Lung (tissue), 12 donors: Measurements from ENCODE around the gene OSR1. TPM values are rescaled to one million over a fixed set of nuclear protein-coding genes. Genes with fewer than 3 reads are reported as not detected.

Experiments
- ATAC-seq: fragments of 200-7000 bp; cut with Tn5 transposase; one replicate; pipeline ENCODE4 v1.9.1; 2020; ENCODE audit warnings: moderate number of reproducible peaks; ENCODE audit not compliant: insufficient read depth, low FRiP score
- DNase-seq, 3 donors: peaks; one replicate each; pipeline ENCODE4 v3.0.0-alpha.2; 2013 to 2017
- H3K27ac ChIP-seq, 2 donors: one replicate each; pipeline ENCODE4 v1.5.1; 2013; ENCODE audit warnings: mild to moderate bottlenecking in 2 of 2, moderate library complexity in 2 of 2, control low read depth in 1 of 2, inconsistent platforms in 1 of 2, low read depth in 1 of 2, low read length in 1 of 2
- H3K27me3 ChIP-seq, 3 donors: one replicate each; pipeline ENCODE4 v1.5.1; 2013; ENCODE audit warnings: low read length in 2 of 3; ENCODE audit not compliant: control insufficient read depth in 3 of 3, insufficient read depth in 3 of 3
- H3K36me3 ChIP-seq, 4 donors: one replicate each; pipeline ENCODE4 v1.5.1; 2013; ENCODE audit warnings: low read length in 4 of 4, mild to moderate bottlenecking in 1 of 4, moderate library complexity in 1 of 4; ENCODE audit not compliant: control insufficient read depth in 4 of 4, insufficient read depth in 4 of 4
- H3K4me1 ChIP-seq, 5 donors: one replicate each; pipeline ENCODE4 v1.5.1; 2013; ENCODE audit warnings: low read length in 5 of 5, mild to moderate bottlenecking in 2 of 5, moderate library complexity in 1 of 5; ENCODE audit not compliant: control insufficient read depth in 5 of 5, insufficient read depth in 5 of 5
- H3K4me3 ChIP-seq: one replicate; pipeline ENCODE4 v1.5.1; 2013; ENCODE audit warnings: mild to moderate bottlenecking, control low read depth, moderate library complexity
- H3K9ac ChIP-seq, 2 donors: one replicate each; pipeline ENCODE4 v1.5.1; 2013; ENCODE audit warnings: low read length in 2 of 2, control low read depth in 1 of 2; ENCODE audit not compliant: insufficient read depth in 1 of 2
- H3K9me3 ChIP-seq, 4 donors: one replicate each; pipeline ENCODE4 v1.5.1; 2013; ENCODE audit warnings: low read length in 3 of 4, mild to moderate bottlenecking in 1 of 4, moderate library complexity in 1 of 4; ENCODE audit not compliant: control insufficient read depth in 4 of 4, insufficient read depth in 3 of 4
- CTCF ChIP-seq: IDR thresholded peaks from 2 replicates; pipeline ENCODE4 v1.5.1; 2012; ENCODE audit warnings: mild to moderate bottlenecking; ENCODE audit errors: control extremely low read depth, extremely low read depth
- WGBS, 2 donors: extraction: QIAGEN DNeasy Blood & Tissue Kit; methylation state at CpG; one replicate each; pipeline ENCODE4 v1.1.7; 2013; 5-methylcytosine and 5-hydroxymethylcytosine counted together
- polyA plus RNA-seq, 2 donors: library from polyadenylated mRNA; stranded (reverse); fragments of 200-250 nt; gene quantifications; one replicate each; pipeline ENCODE4 v1.2.1, GENCODE V29; 2013
- total RNA-seq, 2 donors: library from RNA; depleted of rRNA in 1 of 2; stranded (reverse); fragments of >200 nt in 1 of 2; gene quantifications; one replicate each; pipeline ENCODE4 v1.2.1, GENCODE V29; 2014 to 2021
- donor health status: control.
- donor health status: control.
- donor health status: Bipolar disorder and iron deficiency.
- donor health status: healthy.
- donor health status: DM: yes; HTN: yes; CAD: no.

The OSR1 gene
- total and polyA plus RNA-seq, 4 donors = 8.6 to 36.2 (median 22.3) TPM

GRCh38 chr2:19337742-19338141 is 20.7 kb downstream of the OSR1 start:
- TF ChIP-seq CTCF = no peak
- no peak overlapping the region for H3K9ac ChIP-seq
- DNase-seq = no peak
- H3K27ac ChIP-seq = no peak overlapping the region
- no peaks in the 10 kb centered on the region for H3K9me3 ChIP-seq
- peaks cover 0 to 4% (median 0%) of the 10 kb centered on the region in 4 donors for H3K36me3 ChIP-seq
- WGBS, 2 donors = 93 to 98% methylated on average over 1 of the region's 1 CpG
- H3K27me3 ChIP-seq = no peaks in the 10 kb centered on the region
- no peak overlapping the region for H3K4me3 ChIP-seq
- ATAC-seq = no peak
- H3K4me1 ChIP-seq = peaks cover 0 to 3% (median 0%) of the 10 kb centered on the region in 5 donors

GRCh38 chr2:19337202-19337601 is 21.2 kb downstream of the OSR1 start:
- ATAC-seq = no peak
- Histone ChIP-seq H3K36me3 (peaks cover 0 to 3% (median 0%) of the 10 kb centered on the region in 4 donors), H3K27ac (no peak overlapping the region), H3K9ac (no peak overlapping the region), H3K9me3 (no peaks in the 10 kb centered on the region), H3K4me3 (no peak overlapping the region), H3K27me3 (no peaks in the 10 kb centered on the region), H3K4me1 (peaks cover 0 to 3% (median 0%) of the 10 kb centered on the region in 5 donors)
- WGBS, 2 donors = 95 to 100% methylated on average over 1 of the region's 1 CpG
- no peak for TF ChIP-seq CTCF
- DNase-seq = no peak

GRCh38 chr2:19336781-19337180 is 21.6 kb downstream of the OSR1 start:
- no peak for TF ChIP-seq CTCF
- H3K9ac ChIP-seq = no peak overlapping the region
- WGBS, 2 donors = 92 to 97% methylated on average over 3 of the region's 3 CpGs

GRCh38 chr2:19332503-19332902 is 25.9 kb downstream of the OSR1 start:
- no peaks in the 10 kb centered on the region for H3K27me3 ChIP-seq
- H3K9ac ChIP-seq = no peak overlapping the region
- DNase-seq = no peak
- no peaks in the 10 kb centered on the region for H3K9me3 ChIP-seq
- whole genome bisulfite sequencing, 2 donors = 69 to 81% methylated on average over 2 of the region's 2 CpGs
- TF ChIP-seq CTCF = no peak
- H3K4me1 ChIP-seq = peaks cover 0 to 2% (median 0%) of the 10 kb centered on the region in 5 donors
- H3K27ac ChIP-seq = no peak overlapping the region
- no peak for ATAC-seq
- H3K4me3 ChIP-seq = no peak overlapping the region
- no peaks in the 10 kb centered on the region for H3K36me3 ChIP-seq

More at GRCh38 chr2:19336781-19337180, 21.6 kb downstream of the OSR1 start:
- Histone ChIP-seq H3K27ac (no peak overlapping the region), H3K36me3 (peaks cover 0 to 3% (median 0%) of the 10 kb centered on the region in 4 donors), H3K27me3 (no peaks in the 10 kb centered on the region), H3K4me1 (peaks cover 0 to 3% (median 0%) of the 10 kb centered on the region in 5 donors), H3K9me3 (no peaks in the 10 kb centered on the region), H3K4me3 (no peak overlapping the region)
- ATAC-seq (no peak), DNase-seq (no peak)
